ENCODE measurements around the gene INTS3. TPM values are rescaled to one million over a fixed set of nuclear protein-coding genes. Genes with fewer than 3 reads are reported as not detected.
A peak's percentile ranks its signal among the peaks of the same experiment; 100 is the strongest.
"Not testable (repeated sequence)": the region's sequence is repeated elsewhere in the genome, so short reads cannot be mapped to it uniquely, and the experiment has no call there.

INTS3 gene
- total RNA-seq, 1 donor from 2014 or later: 29.8 TPM

DNA sequence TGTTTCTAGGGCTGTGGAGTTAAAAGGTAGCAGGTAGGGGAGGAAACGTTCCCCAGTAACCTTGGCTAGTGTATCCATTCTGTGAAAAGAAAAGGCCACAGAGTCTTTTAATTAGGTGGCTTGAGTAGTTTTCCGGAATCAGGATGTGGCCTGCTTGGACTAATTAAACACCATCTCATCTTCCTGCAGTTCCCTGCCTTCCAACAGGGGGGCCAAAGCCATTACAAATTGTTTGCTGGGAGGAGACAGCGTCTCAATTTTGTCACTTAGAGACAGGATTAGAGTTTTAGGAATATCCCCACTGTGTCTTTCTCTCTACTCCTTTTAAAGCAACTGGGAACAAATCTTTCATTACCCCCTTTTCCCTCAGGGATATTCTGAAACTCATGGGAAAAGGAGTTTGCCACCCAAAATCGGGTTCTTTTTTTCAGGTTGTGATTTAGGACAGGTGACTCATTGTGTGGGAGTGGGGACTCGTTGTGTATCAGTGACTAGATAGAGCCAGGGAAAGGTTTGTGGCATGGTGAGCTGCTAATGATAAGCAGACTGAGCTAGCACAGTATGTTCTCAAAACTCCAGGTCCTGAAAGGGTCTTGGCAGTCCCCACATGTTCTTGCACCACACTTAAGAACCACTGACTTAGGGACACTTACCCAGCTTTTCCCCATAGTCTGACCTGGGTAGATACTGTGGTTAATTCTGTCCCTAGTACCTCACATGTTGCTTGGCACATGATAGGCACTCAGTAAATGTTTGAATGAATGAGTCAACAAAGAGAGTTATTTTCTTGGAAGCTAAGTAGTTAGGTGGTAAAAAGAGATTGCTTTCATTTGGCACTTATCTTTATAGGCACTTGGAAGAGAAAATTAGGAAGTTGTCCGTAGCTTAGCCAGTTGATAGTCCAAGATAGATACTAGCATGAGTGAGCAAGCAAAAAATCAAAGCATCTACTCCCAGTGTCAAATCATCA is 22.5 kb downstream of the INTS3 start:
- FAIRE-seq: no peak
- DNase-seq (ENCODE audit: low spot score in 2 of 2): no peak

DNA sequence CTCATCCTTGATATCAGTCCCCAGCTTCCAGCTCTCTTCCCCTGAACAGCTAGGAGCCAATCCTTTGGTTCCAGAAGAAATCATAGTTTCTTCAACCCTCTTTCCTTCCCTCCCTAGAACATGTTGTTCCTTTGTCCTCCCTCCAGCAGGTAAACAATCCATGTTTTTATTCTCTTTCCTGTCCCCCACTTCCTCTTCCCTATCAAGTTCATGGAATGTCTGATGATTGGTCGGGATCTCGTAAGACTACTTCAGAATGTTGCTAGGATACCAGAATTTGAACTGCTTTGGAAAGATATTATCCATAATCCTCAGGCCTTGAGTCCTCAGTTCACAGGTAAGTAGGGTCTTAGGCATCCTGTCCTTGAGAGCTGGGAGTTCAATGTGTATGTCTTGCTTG is 24.2 kb downstream of the INTS3 start:
- FAIRE-seq: no peak

DNA sequence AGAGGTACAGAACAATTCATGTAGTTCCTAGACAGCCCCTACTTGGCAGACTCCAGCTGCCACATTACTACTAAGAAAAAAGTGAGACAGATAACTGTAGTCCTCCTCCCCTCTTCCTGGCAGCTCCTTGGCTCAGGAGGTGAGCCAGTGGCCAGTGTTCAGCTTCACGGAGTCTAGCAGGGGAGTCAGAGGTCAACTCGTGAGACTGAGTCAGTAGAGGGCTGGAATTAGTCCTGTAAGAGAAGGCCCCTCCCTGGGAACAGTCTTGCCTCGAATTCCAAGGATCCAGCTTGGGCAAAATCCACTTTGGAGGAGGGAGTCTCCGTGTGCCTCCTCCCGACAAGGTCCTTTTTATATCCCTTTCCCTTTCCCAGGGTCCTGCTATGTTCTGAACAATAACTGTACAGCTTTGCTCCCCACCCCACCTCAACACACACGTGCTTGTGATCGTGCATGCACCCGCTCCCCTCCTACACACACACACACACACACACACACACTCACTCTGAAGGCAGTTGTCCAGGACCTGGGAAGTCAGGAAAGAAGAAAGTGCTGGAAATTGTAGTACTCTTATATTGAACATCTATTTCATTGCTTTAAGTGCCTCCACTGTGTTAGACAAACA is 24.8 kb downstream of the INTS3 start:
- no peak for FAIRE-seq
- no peak for DNase-seq (ENCODE audit: low spot score in 2 of 2)

More for the DNA sequence above, 24.2 kb downstream of the INTS3 start:
- no peak for DNase-seq (ENCODE audit: low spot score in 2 of 2)

- FAIRE-seq (no peak), DNase-seq (ENCODE audit: low spot score in 2 of 2) (no peak)
These were observed 26.4 kb downstream of the INTS3 start for GRCh38 chr1:153754266-153754665.

DNA sequence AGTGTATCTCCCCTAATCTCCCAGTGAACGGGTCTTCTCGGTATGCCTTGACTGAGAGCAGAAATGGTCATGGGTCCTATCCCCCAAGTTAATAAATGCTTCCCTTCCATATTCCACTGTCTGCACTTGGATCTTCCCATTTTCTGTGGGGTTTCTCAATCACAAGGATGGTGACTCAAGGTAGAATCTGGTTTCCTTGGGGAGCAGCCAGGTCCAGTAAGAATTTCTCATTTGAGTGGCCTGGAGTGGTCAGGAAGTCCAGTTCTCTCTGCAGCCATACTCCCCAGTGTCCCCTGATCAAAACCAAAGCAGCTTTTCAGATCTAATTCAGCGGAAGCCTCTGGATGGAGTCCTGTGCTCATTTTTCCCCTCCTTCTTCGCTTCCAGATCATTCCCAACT is 32.6 kb downstream of the INTS3 start:
- DNase-seq (ENCODE audit: low spot score in 2 of 2) (no peak), FAIRE-seq (no peak)

GRCh38 chr1:153763365-153764225 is 35.7 kb downstream of the INTS3 start:
- FAIRE-seq: no peak
- no peak for DNase-seq (ENCODE audit: low spot score in 2 of 2)

- FAIRE-seq: no peak
- no peak for DNase-seq (ENCODE audit: low spot score in 2 of 2)
These were observed 36.5 kb downstream of the INTS3 start for GRCh38 chr1:153764310-153764709.

DNA sequence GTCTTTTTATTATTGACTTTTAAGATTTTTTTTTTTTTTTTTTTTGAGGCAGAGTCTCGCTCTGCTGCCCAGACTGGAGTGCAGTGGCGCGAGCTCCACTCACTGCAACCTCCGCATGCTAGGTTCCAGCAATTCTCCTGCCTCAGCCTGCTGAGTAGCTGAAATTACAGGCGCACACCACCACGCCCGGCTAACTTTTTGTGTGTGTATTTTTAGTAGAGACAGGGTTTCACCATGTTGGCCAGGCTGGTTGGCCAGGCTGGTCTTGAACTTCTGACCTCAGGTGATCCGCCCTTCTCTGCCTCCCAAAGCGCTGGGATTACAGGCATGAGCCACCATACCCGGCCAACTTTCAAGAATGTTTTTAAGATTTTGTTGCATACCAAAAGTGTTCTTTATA is 38.8 kb downstream of the INTS3 start:
- FAIRE-seq: not testable (repeated sequence)

DNA sequence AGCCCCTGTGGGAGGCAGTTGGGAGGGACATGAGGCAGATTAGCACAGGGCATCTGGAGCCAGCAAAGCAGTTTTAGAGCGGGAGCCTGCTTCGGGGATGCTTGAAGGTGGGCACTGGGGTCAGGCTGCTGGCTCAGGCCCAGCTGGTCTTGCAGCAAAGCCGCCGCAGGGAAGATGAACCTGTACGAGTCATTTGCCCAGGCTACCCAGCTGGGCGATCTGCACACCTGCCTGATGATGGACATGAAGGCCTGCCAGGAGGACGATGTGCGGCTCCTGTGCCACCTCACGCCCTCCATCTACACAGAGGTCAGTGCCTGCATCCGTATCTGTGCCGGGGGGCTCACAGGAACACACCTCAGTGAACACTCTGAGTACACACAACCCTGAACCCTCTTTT is 39.7 kb downstream of the INTS3 start:
- DNase-seq (ENCODE audit: low spot score in 2 of 2): no peak

More for the DNA sequence above, 38.8 kb downstream of the INTS3 start:
- not testable (repeated sequence) for DNase-seq (ENCODE audit: low spot score in 2 of 2)

DNA sequence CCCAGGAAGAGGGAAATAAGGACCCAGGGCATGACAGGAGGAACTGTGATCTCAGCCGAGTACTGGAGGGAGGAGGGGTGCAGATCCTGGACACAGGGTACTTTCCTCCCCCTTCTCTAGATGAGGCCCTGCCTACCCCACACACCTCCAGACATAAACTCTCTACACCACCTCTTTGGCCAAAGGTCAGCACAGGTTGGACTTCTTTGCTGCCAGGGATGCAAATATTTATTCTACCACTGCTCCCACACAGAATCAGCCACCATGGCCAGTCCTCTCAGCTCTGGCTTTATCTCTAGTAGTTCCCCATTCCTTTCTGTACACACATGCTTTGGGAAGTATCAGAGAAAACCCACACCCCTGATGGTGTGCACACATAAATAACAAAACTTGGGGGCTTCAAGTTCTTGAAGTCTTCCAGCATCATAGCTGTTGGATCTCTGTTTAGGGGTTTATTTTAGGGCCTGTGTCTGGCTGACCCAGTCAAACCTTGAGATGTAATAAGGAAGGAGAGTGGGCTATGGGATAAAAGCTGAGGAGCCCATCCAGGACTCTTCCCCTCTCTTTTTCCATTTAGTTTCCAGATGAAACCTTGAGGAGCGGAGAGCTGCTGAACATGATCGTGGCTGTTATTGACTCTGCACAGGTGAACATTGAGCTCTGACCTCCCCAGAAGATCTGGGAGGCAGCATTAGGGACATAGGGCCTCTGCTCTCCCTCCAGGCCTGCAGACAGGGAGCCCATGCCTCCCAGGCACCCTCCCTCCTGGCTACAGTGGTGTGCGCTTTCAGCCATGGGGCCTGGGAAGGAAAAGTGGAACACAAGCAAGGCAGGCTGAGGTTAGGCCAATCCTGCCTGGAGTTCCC is 40.7 kb downstream of the INTS3 start:
- DNase-seq (ENCODE audit: low spot score in 2 of 2): no peak
- FAIRE-seq: no peak

More for the DNA sequence above, 39.7 kb downstream of the INTS3 start:
- FAIRE-seq: no peak

DNA sequence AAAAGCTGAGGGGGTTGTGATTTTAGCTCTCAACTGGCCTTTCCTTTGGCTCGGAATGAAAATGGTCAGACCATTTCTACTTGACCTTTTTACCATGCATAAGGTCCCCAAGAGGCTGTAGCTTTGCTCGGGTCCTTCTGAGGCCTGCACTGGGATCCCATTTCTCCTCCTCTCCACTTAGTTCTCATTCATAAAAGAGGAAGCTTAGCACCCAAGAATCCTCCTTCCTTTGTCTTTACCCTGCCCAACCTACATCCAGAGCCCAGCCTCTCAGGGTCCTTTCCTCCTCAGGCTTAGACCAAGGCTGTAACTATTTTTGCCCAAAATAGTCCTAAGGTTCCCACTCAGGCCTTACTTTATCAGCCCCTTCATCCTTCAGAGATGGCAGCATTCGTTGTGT is 41.4 kb downstream of the INTS3 start:
- DNase-seq (ENCODE audit: low spot score in 2 of 2): no peak
- no peak for FAIRE-seq

DNA sequence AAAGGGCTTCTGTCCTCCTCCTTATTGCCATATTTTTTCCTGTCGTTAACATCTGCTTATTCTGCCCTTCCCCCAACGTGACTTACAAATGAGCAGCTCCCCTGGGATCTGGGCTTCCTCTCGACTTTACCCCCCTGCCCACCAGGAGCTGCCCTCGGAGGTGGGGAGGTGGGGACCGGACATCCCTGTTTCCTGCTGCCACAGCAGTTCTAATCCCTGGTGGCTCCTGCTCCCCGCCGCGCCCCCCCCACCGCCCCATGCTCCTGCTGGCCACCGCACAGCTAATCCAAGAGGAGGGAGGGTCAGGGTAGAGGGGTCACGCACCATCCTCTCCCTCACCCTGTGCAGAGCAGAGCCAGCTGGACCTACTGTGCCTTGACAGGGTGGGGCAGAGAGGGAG is 42.9 kb downstream of the INTS3 start:
- FAIRE-seq (no peak), DNase-seq (ENCODE audit: low spot score in 2 of 2) (no peak)

- no peak for DNase-seq (ENCODE audit: low spot score in 2 of 2)
- FAIRE-seq: no peak
These were observed 43.4 kb downstream of the INTS3 start for GRCh38 chr1:153771261-153771660.

DNA sequence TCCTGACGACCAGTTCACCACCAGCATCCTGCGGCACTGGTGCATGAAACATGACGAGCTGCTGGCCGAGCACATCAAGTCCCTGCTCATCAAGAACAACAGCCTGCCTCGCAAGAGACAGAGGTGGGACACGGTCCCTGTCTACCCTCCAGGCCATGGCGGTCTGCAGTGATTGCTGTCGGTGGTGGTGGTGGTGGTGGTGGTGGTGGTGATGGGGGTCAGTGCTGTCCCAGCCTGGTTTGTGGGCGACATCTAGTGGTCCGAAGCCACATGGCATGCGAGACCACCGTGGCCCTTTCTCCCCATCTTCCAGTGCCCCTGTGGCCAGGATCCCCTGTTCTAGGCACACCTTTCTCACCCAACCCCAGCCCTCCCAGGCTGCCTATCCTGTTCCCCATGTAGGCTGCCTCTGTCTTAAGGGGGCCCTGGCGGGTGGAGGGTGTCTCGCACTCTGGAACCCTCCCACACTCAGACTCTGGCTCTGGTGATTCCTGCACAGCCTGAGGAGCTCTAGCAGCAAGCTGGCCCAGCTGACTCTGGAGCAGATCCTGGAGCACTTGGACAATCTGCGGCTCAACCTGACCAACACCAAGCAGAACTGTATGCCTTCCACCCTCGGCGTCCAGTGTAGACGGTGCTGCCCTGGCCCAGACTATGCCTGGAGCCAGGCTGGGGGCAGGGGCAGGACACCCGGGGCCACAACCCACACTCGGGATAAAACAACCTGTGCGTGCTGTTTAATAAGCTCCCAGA is 44.2 kb downstream of the INTS3 start:
- no peak for FAIRE-seq
- no peak for DNase-seq (ENCODE audit: low spot score in 2 of 2)

GRCh38 chr1:153773096-153773921 is 45.5 kb downstream of the INTS3 start:
- FAIRE-seq (no peak), DNase-seq (ENCODE audit: low spot score in 2 of 2) (no peak)

DNA sequence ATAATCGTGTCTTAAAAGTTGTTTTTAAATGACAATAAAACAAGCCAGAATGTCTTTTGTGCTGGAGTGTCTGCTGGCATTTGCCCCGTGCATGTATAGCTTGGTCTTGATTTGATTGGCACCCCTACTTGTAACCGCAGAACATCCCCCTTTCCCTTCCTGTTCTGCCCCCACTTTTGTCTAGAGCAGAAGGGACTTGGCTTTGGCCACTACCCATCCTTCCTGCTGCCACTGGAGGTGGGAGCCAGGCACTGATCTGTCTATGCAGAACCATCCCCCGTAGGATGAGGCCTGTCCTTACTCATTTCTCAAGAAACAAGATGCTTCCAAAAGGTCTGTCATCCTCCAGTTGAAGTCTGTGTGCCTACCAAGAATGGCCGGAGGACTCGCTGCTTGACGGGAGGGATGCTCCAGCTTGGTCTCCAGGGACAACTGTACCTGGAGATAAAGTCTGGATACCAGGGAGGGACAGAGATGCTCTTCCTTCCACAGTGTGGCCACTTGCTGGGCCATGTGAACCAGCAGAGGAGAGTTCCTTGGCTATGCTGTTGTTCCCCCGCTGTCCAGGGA is 46.3 kb downstream of the INTS3 start:
- no peak for FAIRE-seq
- no peak for DNase-seq (ENCODE audit: low spot score in 2 of 2)

DNA sequence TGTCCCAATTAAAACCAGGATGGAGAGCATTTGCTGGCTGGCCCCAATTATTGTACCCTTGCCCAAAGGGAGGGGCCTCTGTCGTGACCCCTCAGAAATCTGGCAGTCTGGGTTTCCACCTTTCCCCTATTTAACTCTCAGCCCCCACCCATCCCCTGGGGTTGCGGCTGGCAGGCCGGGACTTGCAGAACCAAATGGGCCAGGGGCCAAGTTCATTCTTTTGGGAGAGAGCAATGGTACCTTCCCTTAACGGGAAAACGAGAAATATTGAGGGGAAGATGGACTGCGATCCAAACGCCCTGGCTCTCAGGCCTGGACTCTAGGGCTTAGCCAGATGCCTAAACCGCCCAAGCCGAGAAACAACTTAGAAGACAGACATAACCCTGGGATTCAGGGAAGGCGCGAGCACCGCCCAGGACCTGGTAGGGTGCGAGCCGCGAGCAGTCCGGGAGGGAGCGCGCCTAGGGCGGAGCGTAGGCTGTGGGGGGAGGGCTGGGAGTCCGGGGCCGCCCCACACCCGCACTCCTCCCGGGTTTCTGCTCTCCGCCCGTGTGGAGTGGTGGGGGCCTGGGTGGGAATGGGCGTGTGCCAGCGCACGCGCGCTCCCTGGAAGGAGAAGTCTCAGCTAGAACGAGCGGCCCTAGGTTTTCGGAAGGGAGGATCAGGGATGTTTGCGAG is 47.1 kb downstream of the INTS3 start, which contains the start of gene SLC27A3:
SLC27A3 (plus strand) TSS at position 628 of the 678 bp plus-strand sequence. CDS start 91 bp downstream, outside the sequence.
- FAIRE-seq (no peak), DNase-seq (ENCODE audit: low spot score in 2 of 2) (peak; percentile 75 to 76)
